Measurements from ENCODE around the gene CALCOCO1. TPM values are rescaled to one million over a fixed set of nuclear protein-coding genes. Genes with fewer than 3 reads are reported as not detected.

Gene CALCOCO1
- total RNA-seq, 1 experiment from 2014 or later: 48.0 TPM

DNA sequence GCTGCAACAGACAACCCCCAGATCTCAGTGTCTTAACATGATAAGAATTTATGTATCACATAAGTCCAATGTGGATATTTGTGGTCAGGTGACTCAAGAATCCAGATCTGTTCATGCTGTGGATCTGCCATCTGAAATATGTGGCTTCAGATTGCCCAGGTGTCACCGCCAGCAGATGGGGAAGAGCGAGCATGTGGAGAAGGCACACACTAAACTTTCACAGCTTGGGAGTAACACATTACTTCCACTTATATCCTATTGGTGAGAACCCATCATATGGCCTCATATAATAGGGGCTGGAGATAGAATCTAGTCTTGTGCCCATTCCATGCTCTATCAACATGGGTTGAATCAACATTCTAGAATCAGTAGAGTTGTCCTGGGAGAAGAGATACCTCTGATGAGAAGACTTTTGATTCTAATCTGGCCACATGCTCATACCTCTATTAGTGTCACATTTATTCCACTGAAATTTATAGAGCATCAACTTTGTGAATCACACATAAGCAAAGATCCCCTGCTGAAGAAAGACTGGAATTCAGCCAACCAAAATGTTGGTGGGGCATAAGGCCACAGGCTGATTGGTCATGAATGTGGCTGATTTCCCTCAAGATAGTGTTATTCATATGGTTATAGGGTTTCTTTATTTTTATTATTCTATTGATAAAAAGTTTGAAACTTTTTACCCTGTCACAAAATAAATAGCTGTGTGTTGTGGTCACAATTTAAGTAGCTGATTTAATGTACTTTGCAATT lies 6.0 kb upstream of the CALCOCO1 start:
- Histone ChIP-seq H3K27me3 (ENCODE audit: control insufficient read depth, insufficient read depth, low read length) (no peaks in the 10 kb centered on the region), H3K4me1 (ENCODE audit: control insufficient read depth, insufficient read depth, low read length) (no peaks in the 10 kb centered on the region), H3K9me3 (ENCODE audit: control insufficient read depth, insufficient read depth, low read depth, low read length) (no peaks in the 10 kb centered on the region), H3K4me3 (ENCODE audit: low read depth in 2 of 2, low read length in 2 of 2) (no peak overlapping the region), H3K27ac (ENCODE audit: low read length) (no peak overlapping the region), H3K36me3 (ENCODE audit: control insufficient read depth, insufficient read depth, low read length) (no peaks in the 10 kb centered on the region)
- no TSS peak for BruUV-seq (replicated peaks)
- ATAC-seq: no peak
- CTCF ChIA-PET: interaction anchor here (0.6 to 1.2 kb wide), 2 partner anchors 10 to 13 kb away, joined by 3 to 7 read pairs; no protein-coding TSS in a partner anchor
- no peak for TF ChIP-seq TCF7L2 (IDR thresholded peaks at IDR 0.05; ENCODE audit: low read depth, low read length)
- TF ChIP-seq, protein P1, sequence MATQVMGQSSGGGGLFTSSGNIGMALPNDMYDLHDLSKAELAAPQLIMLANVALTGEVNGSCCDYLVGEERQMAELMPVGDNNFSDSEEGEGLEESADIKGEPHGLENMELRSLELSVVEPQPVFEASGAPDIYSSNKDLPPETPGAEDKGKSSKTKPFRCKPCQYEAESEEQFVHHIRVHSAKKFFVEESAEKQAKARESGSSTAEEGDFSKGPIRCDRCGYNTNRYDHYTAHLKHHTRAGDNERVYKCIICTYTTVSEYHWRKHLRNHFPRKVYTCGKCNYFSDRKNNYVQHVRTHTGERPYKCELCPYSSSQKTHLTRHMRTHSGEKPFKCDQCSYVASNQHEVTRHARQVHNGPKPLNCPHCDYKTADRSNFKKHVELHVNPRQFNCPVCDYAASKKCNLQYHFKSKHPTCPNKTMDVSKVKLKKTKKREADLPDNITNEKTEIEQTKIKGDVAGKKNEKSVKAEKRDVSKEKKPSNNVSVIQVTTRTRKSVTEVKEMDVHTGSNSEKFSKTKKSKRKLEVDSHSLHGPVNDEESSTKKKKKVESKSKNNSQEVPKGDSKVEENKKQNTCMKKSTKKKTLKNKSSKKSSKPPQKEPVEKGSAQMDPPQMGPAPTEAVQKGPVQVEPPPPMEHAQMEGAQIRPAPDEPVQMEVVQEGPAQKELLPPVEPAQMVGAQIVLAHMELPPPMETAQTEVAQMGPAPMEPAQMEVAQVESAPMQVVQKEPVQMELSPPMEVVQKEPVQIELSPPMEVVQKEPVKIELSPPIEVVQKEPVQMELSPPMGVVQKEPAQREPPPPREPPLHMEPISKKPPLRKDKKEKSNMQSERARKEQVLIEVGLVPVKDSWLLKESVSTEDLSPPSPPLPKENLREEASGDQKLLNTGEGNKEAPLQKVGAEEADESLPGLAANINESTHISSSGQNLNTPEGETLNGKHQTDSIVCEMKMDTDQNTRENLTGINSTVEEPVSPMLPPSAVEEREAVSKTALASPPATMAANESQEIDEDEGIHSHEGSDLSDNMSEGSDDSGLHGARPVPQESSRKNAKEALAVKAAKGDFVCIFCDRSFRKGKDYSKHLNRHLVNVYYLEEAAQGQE (IDR thresholded peaks at IDR 0.05; ENCODE audit: insufficient read depth in 1 of 2, low read depth in 2 of 2, low read length in 1 of 2): no peak
- no peak for TF ChIP-seq POLR2AphosphoS5 (IDR thresholded peaks at IDR 0.05; ENCODE audit: low read depth, low read length)
- TF ChIP-seq SIN3A (IDR thresholded peaks at IDR 0.05; ENCODE audit: borderline replicate concordance, insufficient read depth, low read depth, low read length): no peak
- TF ChIP-seq, protein P2, sequence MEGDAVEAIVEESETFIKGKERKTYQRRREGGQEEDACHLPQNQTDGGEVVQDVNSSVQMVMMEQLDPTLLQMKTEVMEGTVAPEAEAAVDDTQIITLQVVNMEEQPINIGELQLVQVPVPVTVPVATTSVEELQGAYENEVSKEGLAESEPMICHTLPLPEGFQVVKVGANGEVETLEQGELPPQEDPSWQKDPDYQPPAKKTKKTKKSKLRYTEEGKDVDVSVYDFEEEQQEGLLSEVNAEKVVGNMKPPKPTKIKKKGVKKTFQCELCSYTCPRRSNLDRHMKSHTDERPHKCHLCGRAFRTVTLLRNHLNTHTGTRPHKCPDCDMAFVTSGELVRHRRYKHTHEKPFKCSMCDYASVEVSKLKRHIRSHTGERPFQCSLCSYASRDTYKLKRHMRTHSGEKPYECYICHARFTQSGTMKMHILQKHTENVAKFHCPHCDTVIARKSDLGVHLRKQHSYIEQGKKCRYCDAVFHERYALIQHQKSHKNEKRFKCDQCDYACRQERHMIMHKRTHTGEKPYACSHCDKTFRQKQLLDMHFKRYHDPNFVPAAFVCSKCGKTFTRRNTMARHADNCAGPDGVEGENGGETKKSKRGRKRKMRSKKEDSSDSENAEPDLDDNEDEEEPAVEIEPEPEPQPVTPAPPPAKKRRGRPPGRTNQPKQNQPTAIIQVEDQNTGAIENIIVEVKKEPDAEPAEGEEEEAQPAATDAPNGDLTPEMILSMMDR (IDR thresholded peaks at IDR 0.05): no peak
- POLR2A ChIA-PET: no interaction called here
- no peak for DNase-seq (ENCODE audit: low read depth, low spot score)
- in situ Hi-C loops (cut with HindIII; ENCODE audit: low pct_unique_long_range_greater_than_20kb, low sequenced_read_pairs): no loop called here
- intact Hi-C loops (cut with micrococcal nuclease; ENCODE audit: unreplicated experiment): no loop called here

DNA sequence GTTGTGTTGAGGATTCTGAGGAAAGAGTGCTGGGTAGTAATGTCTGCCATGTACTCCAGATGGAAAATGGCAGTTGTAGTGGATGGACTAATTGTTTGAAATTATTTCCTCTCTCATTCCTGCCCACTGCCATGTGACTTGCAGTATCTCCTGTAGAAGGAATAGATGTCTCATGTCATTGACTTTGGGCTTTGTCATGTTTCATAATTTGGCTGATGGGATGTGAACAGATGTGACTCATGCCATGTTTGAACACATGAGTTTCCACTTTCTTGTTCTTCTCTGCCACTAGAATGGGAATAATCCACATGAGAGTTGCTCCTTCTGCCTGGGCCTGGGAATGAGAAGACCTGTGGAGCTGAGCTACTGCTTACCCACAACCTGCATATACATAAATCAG lies 2.4 kb upstream of the CALCOCO1 start:
- TF ChIP-seq SIN3A (IDR thresholded peaks at IDR 0.05; ENCODE audit: borderline replicate concordance, insufficient read depth, low read depth, low read length): no peak
- no peak for TF ChIP-seq POLR2AphosphoS5 (IDR thresholded peaks at IDR 0.05; ENCODE audit: low read depth, low read length)
- DNase-seq (ENCODE audit: low read depth, low spot score) (no peak), ATAC-seq (no peak)
- Histone ChIP-seq H3K36me3 (ENCODE audit: control insufficient read depth, insufficient read depth, low read length) (no peaks in the 10 kb centered on the region; the same call in 1 of the 2 replicates), H3K27me3 (ENCODE audit: control insufficient read depth, insufficient read depth, low read length) (no peaks in the 10 kb centered on the region), H3K4me1 (ENCODE audit: control insufficient read depth, insufficient read depth, low read length) (peaks cover 12% of the 10 kb centered on the region), H3K9me3 (ENCODE audit: control insufficient read depth, insufficient read depth, low read depth, low read length) (no peaks in the 10 kb centered on the region), H3K4me3 (ENCODE audit: low read depth in 2 of 2, low read length in 2 of 2) (no peak overlapping the region), H3K27ac (ENCODE audit: low read length) (no peak overlapping the region)
- ChIA-PET POLR2A (no interaction called here), CTCF (no interaction called here)
- intact Hi-C loops (cut with micrococcal nuclease; ENCODE audit: unreplicated experiment) (no loop called here), in situ Hi-C loops (cut with HindIII; ENCODE audit: low pct_unique_long_range_greater_than_20kb, low sequenced_read_pairs) (no loop called here)
- BruUV-seq (replicated peaks): no TSS peak

DNA sequence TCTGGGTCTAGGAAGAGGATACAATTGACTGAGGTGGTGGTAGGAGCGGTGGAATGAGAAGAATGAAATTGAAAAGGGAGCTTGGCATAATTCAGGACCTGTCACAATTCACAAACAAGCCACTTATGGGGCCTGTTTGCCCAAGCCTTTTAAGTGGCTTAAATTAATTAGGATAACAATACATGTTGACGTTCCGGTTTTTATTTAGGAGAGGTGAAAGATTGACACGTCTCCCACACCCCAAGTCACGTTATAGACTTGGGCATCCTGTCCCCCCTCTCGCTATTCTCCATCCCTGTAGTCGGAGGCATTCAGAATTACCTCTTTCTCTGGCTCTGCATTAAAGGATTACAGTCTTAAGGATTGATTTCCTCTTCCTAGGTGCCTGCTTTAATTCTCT lies 954 bp upstream of the CALCOCO1 start:
- DNase-seq (ENCODE audit: low read depth, low spot score): no peak
- no peaks in the 10 kb centered on the region for H3K9me3 ChIP-seq (ENCODE audit: control insufficient read depth, insufficient read depth, low read depth, low read length)
- H3K4me3 ChIP-seq (ENCODE audit: low read depth in 2 of 2, low read length in 2 of 2): peak overlapping the region; percentile 77 to 89
- ChIA-PET POLR2A (interaction anchor here (0.6 kb wide), 1 partner anchor 284 kb away, joined by 5 read pairs; no protein-coding TSS in a partner anchor), CTCF (interaction anchor here (0.6 kb wide), 1 partner anchor 28 kb away, joined by 3 read pairs; no protein-coding TSS in a partner anchor)
- intact Hi-C loops (cut with micrococcal nuclease; ENCODE audit: unreplicated experiment) (no loop called here), in situ Hi-C loops (cut with HindIII; ENCODE audit: low pct_unique_long_range_greater_than_20kb, low sequenced_read_pairs) (no loop called here)
- H3K36me3 ChIP-seq (ENCODE audit: control insufficient read depth, insufficient read depth, low read length): no peaks in the 10 kb centered on the region; the same call in 1 of the 2 replicates
- ATAC-seq: no peak
- no TSS peak for BruUV-seq (replicated peaks)
- TF ChIP-seq, protein P1 (IDR thresholded peaks at IDR 0.05; ENCODE audit: insufficient read depth in 1 of 2, low read depth in 2 of 2, low read length in 1 of 2): no peak
- TF ChIP-seq, protein P2 (IDR thresholded peaks at IDR 0.05): no peak
- TF ChIP-seq SIN3A (IDR thresholded peaks at IDR 0.05; ENCODE audit: borderline replicate concordance, insufficient read depth, low read depth, low read length) (no peak), POLR2AphosphoS5 (IDR thresholded peaks at IDR 0.05; ENCODE audit: low read depth, low read length) (no peak), TCF7L2 (IDR thresholded peaks at IDR 0.05; ENCODE audit: low read depth, low read length) (no peak)
- peaks cover 12% of the 10 kb centered on the region for H3K4me1 ChIP-seq (ENCODE audit: control insufficient read depth, insufficient read depth, low read length)
- no peaks in the 10 kb centered on the region for H3K27me3 ChIP-seq (ENCODE audit: control insufficient read depth, insufficient read depth, low read length)
- H3K27ac ChIP-seq (ENCODE audit: low read length): peak overlapping the region; percentile 95
